ENCODE results near the gene PXDC1. TPM values are rescaled to one million over a fixed set of nuclear protein-coding genes. Genes with fewer than 3 reads are reported as not detected.
A peak's percentile ranks its signal among the peaks of the same experiment; 100 is the strongest.
"Not testable (repeated sequence)": the region's sequence is repeated elsewhere in the genome, so short reads cannot be mapped to it uniquely, and the experiment has no call there.

Gene PXDC1
- total and polyA plus RNA-seq, 11 donors, result 13.7 to 89.9 (median 29.1) TPM

DNA sequence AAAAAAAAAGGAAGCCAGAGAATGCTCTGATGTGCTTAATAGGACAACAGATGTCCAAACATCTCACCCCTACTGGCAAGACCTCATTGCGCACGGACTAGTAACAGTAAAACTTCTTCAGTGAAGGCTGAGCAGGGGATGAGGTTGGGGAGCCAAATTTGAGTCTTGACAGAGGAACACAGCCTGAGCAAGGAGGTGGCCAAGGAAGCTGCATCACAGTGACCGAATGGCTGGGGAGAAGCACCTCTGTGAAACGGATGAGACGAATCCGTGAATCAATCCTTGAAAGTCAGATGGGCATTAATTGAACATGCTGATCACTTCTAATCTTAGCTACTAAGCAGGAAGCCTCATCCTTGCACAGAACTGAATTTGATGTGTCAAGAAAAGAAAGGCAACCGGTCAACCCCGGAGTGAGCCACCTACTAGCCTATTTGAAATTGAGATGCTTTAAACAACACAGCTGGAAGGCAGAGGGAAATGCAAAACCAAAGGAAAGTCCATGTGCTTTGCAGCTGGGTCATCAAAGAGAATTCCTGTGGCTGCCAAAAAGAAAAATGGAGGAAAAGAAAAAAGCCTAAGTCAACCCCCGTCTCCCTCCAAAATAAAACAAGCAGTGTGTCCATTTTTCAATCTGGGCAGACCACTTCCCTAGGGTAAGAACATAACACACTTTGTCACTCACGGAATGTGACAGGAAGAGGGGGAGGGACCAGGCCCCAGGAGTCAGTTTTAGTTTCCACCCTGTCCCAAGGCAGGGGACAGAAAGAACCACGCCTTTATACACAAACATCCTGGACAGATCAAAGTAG is 29.5 kb downstream of the PXDC1 start:
- no peaks in the 10 kb centered on the region for H3K27me3 ChIP-seq
- ATAC-seq (peak in 2 of 4 donors; percentile 18 to 78), DNase-seq (no peak)
- peaks cover 0 to 55% (median 32%) of the 10 kb centered on the region in 12 donors for H3K4me1 ChIP-seq
- TF ChIP-seq, protein P1, sequence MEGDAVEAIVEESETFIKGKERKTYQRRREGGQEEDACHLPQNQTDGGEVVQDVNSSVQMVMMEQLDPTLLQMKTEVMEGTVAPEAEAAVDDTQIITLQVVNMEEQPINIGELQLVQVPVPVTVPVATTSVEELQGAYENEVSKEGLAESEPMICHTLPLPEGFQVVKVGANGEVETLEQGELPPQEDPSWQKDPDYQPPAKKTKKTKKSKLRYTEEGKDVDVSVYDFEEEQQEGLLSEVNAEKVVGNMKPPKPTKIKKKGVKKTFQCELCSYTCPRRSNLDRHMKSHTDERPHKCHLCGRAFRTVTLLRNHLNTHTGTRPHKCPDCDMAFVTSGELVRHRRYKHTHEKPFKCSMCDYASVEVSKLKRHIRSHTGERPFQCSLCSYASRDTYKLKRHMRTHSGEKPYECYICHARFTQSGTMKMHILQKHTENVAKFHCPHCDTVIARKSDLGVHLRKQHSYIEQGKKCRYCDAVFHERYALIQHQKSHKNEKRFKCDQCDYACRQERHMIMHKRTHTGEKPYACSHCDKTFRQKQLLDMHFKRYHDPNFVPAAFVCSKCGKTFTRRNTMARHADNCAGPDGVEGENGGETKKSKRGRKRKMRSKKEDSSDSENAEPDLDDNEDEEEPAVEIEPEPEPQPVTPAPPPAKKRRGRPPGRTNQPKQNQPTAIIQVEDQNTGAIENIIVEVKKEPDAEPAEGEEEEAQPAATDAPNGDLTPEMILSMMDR (IDR thresholded peaks at IDR 0.05), result no peak
- no peak for TF ChIP-seq POLR2A (IDR thresholded peaks at IDR 0.05)
- no peak overlapping the region for H3K4me3 ChIP-seq
- peaks cover 0 to 55% (median 36%) of the 10 kb centered on the region in 9 donors for H3K36me3 ChIP-seq
- 63 to 74% (median 71%) methylated on average over 11 of the region's 11 CpGs for WGBS, 4 donors
- no peaks in the 10 kb centered on the region for H3K9me3 ChIP-seq
- H3K27ac ChIP-seq, result peak overlapping the region; percentile 22 to 79 (median 54)
- intact Hi-C loops (cut with DNase I), result no loop called here

GRCh38 chr6:3720770-3721169 is 30.7 kb downstream of the PXDC1 start:
- 93 to 99% (median 98%) methylated on average over 12 to 24 of the region's 24 CpGs for WGBS, 4 donors
- H3K36me3 ChIP-seq, result peaks cover 0 to 43% (median 24%) of the 10 kb centered on the region in 9 donors
- ATAC-seq; H3K9me3 ChIP-seq; H3K27ac ChIP-seq; H3K27me3 ChIP-seq; intact Hi-C loops (cut with DNase I); DNase-seq; H3K4me3 ChIP-seq: not testable (repeated sequence)
- H3K4me1 ChIP-seq, result peaks cover 0 to 44% (median 26%) of the 10 kb centered on the region in 12 donors

GRCh38 chr6:3719462-3720308 is 31.8 kb downstream of the PXDC1 start:
- H3K27me3 ChIP-seq, result no peaks in the 10 kb centered on the region
- H3K9me3 ChIP-seq, result peaks cover 0 to 6% (median 0%) of the 10 kb centered on the region in 12 donors
- DNase-seq (no peak), ATAC-seq (no peak)
- intact Hi-C loops (cut with DNase I), result no loop called here
- H3K36me3 ChIP-seq, result peaks cover 0 to 33% (median 21%) of the 10 kb centered on the region in 9 donors
- H3K27ac ChIP-seq, result no peak overlapping the region
- TF ChIP-seq, protein P1 (IDR thresholded peaks at IDR 0.05), result no peak
- no peak for TF ChIP-seq POLR2A (IDR thresholded peaks at IDR 0.05)
- H3K4me1 ChIP-seq, result peaks cover 0 to 34% (median 20%) of the 10 kb centered on the region in 12 donors
- H3K4me3 ChIP-seq, result no peak overlapping the region
- 79 to 89% (median 81%) methylated on average over 18 to 22 of the region's 22 CpGs for WGBS, 4 donors

GRCh38 chr6:3718407-3718806 is 33.1 kb downstream of the PXDC1 start:
- ATAC-seq, result no peak
- TF ChIP-seq POLR2A (IDR thresholded peaks at IDR 0.05), result no peak
- TF ChIP-seq, protein P1 (IDR thresholded peaks at IDR 0.05), result no peak
- no peak for DNase-seq
- Histone ChIP-seq H3K27ac (no peak overlapping the region), H3K9me3 (peaks cover 0 to 9% (median 0%) of the 10 kb centered on the region in 12 donors), H3K4me3 (no peak overlapping the region), H3K27me3 (no peaks in the 10 kb centered on the region), H3K36me3 (peaks cover 0 to 21% (median 14%) of the 10 kb centered on the region in 9 donors), H3K4me1 (peaks cover 0 to 21% (median 14%) of the 10 kb centered on the region in 12 donors)
- 85 to 96% (median 93%) methylated on average over 5 of the region's 5 CpGs for whole genome bisulfite sequencing, 4 donors
- intact Hi-C loops (cut with DNase I), result no loop called here
